HL-60 (cell line): ENCODE results near the gene PLAGL1.
"Not testable (repeated sequence)": the region's sequence is repeated elsewhere in the genome, so short reads cannot be mapped to it uniquely, and the experiment has no call there.

Source experiments
- DNase-seq, 2 experiments: peaks; one replicate each; pipeline ENCODE4 v3.0.0-alpha.2; 2010 to 2020; ENCODE audit warnings: low read depth in 1 of 2, low spot score in 1 of 2
- H3K27ac ChIP-seq: fragments of 250-450 bp; sonication (Bioruptor Pico); replicated peaks from 2 replicates; pipeline ENCODE4 v1.5.1; 2020; ENCODE audit warnings: mild to moderate bottlenecking, moderate library complexity
- H3K27me3 ChIP-seq: fragments of 250-450 bp; sonication (Bioruptor Pico); 2 replicates; pipeline ENCODE4 v1.5.1; 2021; ENCODE audit warnings: mild to moderate bottlenecking, moderate library complexity; ENCODE audit not compliant: insufficient read depth, poor library complexity, severe bottlenecking
- H3K4me3 ChIP-seq: replicated peaks from 2 replicates; pipeline ENCODE4 v1.5.1; 2011; ENCODE audit warnings: mild to moderate bottlenecking, control low read depth, low read length; ENCODE audit not compliant: insufficient read depth
- CTCF ChIP-seq: IDR thresholded peaks from one replicate; pipeline ENCODE4 v1.5.1; 2011; ENCODE audit warnings: low read length, control low read depth, inconsistent platforms; ENCODE audit not compliant: insufficient read depth
- GABPA ChIP-seq: IDR thresholded peaks from 2 replicates; pipeline ENCODE4 v1.6.1; 2012; ENCODE audit warnings: low read depth
- POLR2AphosphoS5 ChIP-seq: IDR thresholded peaks from 2 replicates; pipeline ENCODE4 v1.6.1; 2012; ENCODE audit warnings: low read depth
- REST ChIP-seq: IDR thresholded peaks from 2 replicates; pipeline ENCODE4 v1.6.1; 2012; ENCODE audit warnings: low read depth; ENCODE audit not compliant: insufficient replicate concordance
- SPI1 ChIP-seq: IDR thresholded peaks from 2 replicates; pipeline ENCODE4 v1.6.1; 2012; ENCODE audit warnings: low read depth, mild to moderate bottlenecking, borderline replicate concordance

Gene PLAGL1

GRCh38 chr6:144012534-144012933, 4.5 kb upstream of the PLAGL1 start:
- no peak for DNase-seq
- H3K27ac ChIP-seq = no peak overlapping the region
- TF ChIP-seq POLR2AphosphoS5 (no peak), REST (no peak), SPI1 (no peak), GABPA (no peak), CTCF (no peak)
- H3K4me3 ChIP-seq = no peak overlapping the region
- H3K27me3 ChIP-seq = no peaks in the 10 kb centered on the region

GRCh38 chr6:144009628-144010027, 1.6 kb upstream of the PLAGL1 start:
- DNase-seq, H3K27me3 ChIP-seq, H3K4me3 ChIP-seq, H3K27ac ChIP-seq: not testable (repeated sequence)

- Histone ChIP-seq H3K4me3 (no peak overlapping the region), H3K27me3 (no peaks in the 10 kb centered on the region), H3K27ac (no peak overlapping the region)
- TF ChIP-seq GABPA = no peak
- no peak for TF ChIP-seq CTCF
- no peak for TF ChIP-seq POLR2AphosphoS5
- no peak for TF ChIP-seq SPI1
- TF ChIP-seq REST = no peak
- no peak for DNase-seq
These were observed 787 bp upstream of the PLAGL1 start for GRCh38 chr6:144008846-144009245.

- H3K4me3 ChIP-seq = peak overlapping the region; percentile 48
- no peak overlapping the region for H3K27ac ChIP-seq
- H3K27me3 ChIP-seq = no peaks in the 10 kb centered on the region
- no peak for DNase-seq
- TF ChIP-seq POLR2AphosphoS5 (no peak), SPI1 (no peak), GABPA (no peak), REST (no peak), CTCF (no peak)
These were observed 460 bp downstream of the PLAGL1 start for GRCh38 chr6:144007478-144008119.
